NCI-H82 treated with DMSO at 0.1 percent for 48 hours (cell line): Measurements from ENCODE around the gene CDC16.
A peak's percentile ranks its signal among the peaks of the same experiment; 100 is the strongest.
"Not testable (repeated sequence)": the region's sequence is repeated elsewhere in the genome, so short reads cannot be mapped to it uniquely, and the experiment has no call there.

Experiments
- DNase-seq: peaks from one replicate; lab custom pipeline; 2025; ENCODE audit not compliant: unreplicated experiment; lab: John Stamatoyannopoulos, UW

The CDC16 gene

GRCh38 chr13:114261328-114261965, 26.8 kb downstream of the CDC16 start:
- DNase-seq = no peak

DNA sequence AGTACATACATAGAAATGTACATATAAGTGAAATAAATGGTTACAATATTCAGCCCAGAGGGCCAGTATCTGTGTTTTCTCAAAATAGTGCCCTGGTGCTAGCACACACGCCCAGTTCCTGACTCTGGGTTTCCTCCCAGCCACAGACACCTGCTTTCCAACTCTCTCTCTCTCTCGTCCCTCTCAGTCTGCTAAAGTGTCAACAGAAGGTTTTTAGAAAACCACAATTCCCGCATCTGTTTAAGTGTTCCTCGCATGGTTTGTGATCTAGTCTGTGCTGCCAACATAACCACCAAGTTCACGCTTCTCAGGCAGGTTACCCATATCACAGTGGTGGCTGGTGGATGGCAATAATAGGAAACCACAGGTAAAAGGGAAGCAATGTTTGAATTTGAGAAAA, 28.9 kb downstream of the CDC16 start:
- no peak for DNase-seq

DNA sequence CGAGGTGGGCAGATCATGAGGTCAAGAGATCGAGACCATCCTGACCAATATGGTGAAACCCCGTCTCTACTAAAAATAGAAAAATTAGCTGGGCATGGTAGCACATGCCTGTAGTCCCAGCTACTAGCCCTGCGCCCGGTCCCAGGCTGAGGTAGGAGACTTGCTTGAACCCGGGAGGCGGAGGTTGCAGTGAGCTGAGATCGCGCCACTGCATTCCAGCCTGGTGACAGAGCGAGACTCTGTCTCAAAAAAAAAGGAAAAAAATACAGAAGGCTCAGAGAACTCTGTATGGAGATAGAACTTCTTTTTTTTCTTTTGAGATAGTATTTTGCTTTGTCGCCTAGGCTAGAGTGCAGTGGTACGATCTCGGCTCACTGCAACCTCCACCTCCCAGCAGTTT, 29.6 kb downstream of the CDC16 start:
- not testable (repeated sequence) for DNase-seq

- DNase-seq = no peak
These were observed 30.4 kb downstream of the CDC16 start for GRCh38 chr13:114264886-114265611.

DNA sequence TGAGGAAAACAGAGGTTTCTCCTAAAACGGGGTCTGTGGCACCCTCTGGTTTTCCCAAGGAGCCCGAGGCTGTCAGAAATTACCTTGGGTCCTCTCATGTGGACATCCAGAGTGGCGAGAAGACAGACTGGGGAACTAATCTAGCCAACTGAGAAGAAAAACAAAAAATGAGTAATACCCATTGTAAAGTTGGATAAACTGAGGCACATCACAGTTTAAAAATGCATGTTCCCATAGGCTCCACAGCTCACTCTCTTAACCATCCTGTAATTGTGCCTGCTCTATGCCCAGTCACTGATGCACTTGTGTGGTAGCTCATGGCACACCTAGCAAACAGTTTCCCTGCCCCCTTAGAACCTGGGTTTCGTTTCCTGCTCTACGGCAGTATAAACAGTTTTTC, 31.5 kb downstream of the CDC16 start:
- no peak for DNase-seq

DNA sequence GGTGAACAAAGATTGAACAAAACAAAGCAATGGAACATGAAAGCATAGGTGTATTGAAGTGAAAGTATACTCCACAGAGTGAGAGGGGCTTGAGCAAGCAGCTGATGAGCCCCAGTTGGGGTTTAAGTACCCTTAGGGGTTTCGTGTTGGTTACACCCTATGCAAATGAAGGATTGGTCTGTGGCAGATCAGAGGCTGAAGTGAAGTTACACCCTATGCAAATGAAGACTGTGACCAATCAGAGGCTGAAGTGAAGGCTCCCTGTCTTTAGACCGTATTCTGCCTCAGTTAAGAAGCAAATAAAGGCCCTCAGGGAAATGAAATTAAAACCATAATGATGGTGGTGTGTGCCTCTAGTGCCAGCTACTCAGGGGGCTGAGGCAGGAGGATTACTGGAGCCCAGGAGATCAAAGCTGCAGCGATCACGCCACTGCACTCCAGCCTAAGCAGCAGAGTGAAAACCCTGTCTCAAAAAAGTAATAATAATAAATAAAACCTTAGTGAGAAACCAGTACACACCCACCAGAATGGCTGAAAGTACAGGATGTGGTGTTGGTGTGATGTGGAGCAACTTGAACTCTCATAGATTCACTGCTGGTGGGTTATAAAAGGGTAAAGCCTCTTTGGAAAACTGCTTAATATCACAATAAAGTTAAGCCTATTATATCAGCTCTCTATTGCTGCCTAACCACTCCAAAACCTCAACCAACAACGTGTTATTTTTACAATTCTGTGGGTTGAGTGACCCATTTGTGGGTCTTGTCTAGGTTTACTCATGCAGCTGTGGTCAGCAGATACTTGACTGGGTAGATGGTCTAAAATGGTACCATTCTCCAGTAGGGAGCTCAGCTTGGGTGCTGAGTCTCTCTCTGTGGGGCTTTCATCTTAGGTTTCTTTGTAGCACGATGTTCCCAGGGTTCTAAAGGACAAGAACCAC, 33.9 kb downstream of the CDC16 start:
- DNase-seq = no peak

DNA sequence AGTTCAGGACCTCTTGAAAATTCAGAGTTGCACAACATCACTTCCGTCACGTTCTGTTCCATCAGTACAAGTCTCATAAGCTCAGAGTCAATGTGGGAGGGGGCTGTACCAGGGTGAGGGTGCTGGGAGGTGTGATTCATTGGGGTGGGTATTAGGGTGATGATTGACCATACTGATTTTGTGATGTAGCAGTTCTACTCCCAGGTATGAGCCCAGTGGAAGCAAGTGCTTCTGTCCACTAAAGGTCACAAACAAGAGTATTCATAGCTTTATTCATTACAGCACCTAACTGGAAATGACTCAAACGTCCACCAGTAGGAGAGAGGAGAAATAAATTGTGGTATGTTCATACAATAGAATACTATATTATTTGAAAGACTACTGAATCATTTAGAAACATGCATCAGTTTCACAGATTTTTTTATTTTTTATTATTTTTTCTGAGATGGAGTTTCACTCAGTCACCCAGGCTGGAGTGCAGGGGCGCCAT, 34.6 kb downstream of the CDC16 start:
- no peak for DNase-seq

DNA sequence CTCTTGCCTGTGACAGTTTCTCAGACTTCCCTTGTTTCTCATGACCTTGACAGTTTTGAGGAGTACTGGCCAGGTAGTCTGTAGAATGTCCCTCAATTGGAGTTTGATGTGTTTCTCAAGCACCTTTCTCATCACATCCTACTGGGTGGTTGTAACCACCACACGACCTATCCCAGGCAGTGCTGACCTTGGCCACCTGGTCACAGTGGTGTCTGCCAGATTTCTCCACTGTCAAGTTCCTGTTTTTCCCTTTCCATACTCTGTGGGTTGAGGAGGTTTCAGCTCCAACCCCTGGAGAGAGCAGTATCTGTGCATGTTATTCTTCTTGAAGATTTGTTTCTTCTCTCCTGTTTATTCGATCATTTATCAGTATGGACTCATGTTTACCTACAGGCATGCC, 38.3 kb downstream of the CDC16 start:
- no peak for DNase-seq

GRCh38 chr13:114275304-114275703, 40.6 kb downstream of the CDC16 start:
- DNase-seq = no peak

DNA sequence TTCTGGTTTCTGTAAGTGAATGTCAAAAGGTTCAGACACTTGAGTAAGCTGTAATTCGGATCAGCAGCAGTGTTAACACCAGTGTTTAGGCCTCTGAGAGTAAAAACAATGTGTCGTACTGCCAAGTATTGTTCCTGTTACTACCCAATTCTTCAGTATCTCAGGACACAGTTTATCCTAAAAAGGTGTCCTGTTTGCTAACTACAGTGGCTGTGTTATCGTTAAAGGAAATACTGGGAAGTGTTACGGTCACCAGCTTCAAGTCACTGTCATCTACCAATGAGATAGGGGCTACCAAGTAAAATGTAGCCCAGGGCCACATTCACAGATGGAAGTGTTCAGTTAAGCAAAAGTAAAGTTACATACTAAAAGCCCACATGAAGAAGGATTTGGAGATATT, 44.4 kb downstream of the CDC16 start:
- DNase-seq = no peak

DNA sequence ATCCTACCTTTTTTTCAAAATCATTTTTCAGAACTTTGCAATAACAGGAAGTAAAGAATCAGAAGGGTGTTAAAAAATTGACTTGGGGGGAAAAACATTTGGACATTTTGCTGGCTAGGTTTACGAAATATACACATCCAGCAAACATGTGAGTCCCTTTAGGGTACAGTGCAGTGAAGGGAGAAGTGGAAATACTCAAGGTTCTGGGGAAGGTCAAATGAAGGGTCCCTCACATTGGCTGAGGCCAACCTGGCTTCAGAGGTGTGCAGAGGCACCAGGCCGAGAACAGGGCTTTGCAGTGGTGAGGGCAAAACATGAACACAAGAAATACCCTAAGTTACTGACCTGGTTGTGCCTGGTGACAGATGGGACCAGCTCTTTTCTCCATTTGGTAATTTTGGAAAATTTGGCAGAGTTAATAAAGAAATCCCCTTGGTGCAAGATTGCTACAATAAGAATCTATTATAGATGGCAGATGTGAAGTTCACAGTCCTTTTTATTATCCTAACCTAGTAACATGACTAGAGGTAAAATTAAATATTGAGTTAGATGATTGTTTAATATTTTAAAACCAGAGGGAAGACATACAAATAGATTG, 45.2 kb downstream of the CDC16 start:
- DNase-seq = no peak

- DNase-seq = peak; percentile 63
These were observed 46.8 kb downstream of the CDC16 start, which contains the start of gene UPF3A for GRCh38 chr13:114281351-114282040. TSS of gene UPF3A (plus strand) at chr13:114281601. CDS start at chr13:114281640, 39 bp downstream.

DNA sequence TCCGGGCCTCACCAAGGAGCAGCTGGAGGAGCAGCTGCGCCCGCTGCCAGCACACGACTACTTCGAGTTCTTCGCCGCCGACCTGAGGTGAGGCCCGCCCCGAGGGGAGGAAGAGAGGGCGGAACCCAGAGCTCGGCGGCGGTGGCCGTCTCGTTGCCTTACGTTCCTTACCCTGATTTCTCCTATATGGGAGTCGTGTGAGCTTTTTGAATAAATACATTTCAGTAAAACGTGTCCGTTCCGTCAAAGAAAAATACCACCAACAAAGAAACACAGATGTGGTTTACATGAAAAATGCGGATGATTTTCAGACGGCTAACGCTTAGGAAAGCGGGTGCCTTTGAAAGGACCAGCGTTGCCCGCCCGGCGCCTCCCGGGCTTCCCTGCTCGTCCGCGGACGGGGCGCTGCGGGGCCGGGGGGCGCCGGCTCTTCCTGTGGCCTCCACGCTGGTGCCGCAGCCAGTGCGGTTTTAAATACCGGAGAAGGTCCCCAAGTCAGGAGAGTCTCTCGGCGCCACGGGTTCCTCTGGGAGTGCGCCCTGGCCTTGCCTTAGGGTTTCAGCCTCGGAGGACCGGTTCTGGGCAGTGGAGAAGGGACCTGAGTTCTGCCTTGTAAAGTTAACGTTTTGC, 47.5 kb downstream of the CDC16 start:
- peak; percentile 61 for DNase-seq

GRCh38 chr13:114283576-114283975, 48.9 kb downstream of the CDC16 start:
- no peak for DNase-seq

GRCh38 chr13:114284680-114285079, 50.0 kb downstream of the CDC16 start:
- no peak for DNase-seq

DNA sequence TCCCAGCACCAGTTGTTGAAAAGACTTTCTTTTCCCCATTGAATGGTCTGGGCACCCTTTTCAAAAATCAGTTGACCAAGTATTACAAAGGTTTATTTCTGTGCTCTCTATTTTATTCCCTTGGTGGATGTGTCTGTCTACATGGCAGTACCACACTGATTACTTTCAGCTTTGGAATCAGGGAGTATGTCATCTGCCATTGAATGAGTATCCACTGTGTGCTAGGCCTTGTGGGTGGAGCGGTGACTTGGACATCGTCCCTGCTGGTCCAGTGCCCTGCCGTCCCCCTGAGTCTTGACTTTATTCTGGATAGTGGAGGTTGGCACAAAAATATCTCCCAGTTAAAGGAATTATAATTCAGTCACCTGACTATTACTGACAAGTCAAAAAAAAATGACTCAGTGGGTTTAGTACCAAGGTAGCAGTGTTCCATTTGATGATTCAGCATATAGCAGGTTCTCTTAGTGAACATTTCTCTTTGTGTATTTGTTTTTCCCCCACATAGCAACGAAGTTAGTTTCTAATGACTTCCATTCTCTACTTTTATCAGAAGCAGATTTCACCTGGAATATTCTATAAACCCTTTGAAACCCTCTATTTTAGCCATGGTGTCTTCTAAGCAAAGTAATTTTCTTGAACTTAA, 50.6 kb downstream of the CDC16 start:
- no peak for DNase-seq

DNA sequence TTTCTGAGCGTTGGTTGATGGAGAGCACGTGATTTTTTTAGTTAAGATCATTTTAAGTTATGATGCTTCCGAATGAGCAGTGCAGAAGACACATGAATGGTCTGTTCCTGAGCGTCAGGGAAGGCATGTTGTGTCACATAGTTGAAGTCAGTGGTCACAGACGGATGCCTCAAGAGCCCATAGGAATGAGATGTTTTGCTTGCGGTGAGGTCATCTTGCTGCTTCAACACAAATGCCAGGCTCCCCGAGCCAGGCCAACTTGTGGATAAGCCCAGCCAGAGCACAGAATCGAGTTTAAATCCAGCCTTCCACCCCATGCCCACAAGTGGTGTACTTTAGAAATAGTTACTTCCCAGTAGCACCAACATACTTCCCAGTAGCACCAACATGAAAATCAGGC, 52.1 kb downstream of the CDC16 start:
- DNase-seq = no peak

DNA sequence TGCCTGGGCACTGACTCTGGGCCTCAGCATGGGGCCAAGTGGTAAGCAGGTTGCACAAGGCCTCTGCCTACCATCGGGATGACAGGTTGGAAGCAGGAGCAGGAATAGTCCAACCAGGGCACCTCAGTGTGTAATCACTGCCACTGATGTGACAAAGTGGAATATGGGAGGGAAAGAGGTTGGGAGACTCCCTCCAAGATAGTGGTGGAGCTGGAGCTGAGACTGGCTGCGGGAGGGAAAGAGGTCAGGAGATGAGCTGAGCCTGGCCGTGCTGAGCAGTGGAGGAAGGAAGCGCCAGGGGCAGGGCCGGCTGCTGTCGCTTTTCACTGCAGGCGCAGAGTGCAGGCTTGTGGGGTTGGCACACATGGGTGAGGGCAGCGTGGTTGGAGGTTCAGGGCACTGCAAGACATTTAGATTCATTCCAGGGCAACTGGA, 53.5 kb downstream of the CDC16 start:
- no peak for DNase-seq

DNA sequence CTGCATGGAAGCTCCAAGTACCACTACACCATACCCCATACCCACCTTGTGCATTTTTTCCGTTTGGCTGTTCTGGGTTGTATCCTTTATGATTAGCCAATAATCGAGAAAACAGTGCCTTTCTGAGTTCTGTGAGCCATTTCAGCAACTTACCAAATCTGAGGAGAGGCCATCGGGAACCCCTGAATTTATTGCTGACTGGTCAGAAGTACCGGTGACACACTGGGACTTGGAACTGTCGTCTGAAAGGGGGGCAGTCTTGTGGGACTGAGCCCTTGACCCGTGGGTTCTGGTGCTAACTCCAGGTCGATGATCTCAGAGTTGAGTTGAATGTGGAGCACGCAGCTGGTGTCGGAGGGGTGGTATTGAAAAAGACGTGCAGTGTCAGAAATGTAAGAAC, 61.8 kb downstream of the CDC16 start:
- DNase-seq = no peak
